HuH-7 (cell line): ENCODE results near the gene CALB2.
"Not testable (repeated sequence)": the region's sequence is repeated elsewhere in the genome, so short reads cannot be mapped to it uniquely, and the experiment has no call there.

ENCODE experiments used
- DNase-seq: peaks from one replicate; pipeline ENCODE4 v3.0.0; 2011; ENCODE audit warnings: low spot score

CALB2 gene

GRCh38 chr16:71352963-71353460 is 5.5 kb upstream of the CALB2 start:
- no peak for DNase-seq

GRCh38 chr16:71353736-71354135 is 4.8 kb upstream of the CALB2 start:
- DNase-seq: no peak

GRCh38 chr16:71354156-71354555 is 4.4 kb upstream of the CALB2 start:
- no peak for DNase-seq

GRCh38 chr16:71356051-71356740 is 2.3 kb upstream of the CALB2 start:
- DNase-seq: no peak

GRCh38 chr16:71356936-71357335 is 1.6 kb upstream of the CALB2 start:
- DNase-seq: not testable (repeated sequence)

- DNase-seq: peak; percentile 20
These were observed 842 bp upstream of the CALB2 start for GRCh38 chr16:71357681-71358080.

GRCh38 chr16:71359431-71359830 is 908 bp downstream of the CALB2 start:
- no peak for DNase-seq

GRCh38 chr16:71360378-71360777 is 1.9 kb downstream of the CALB2 start:
- no peak for DNase-seq

GRCh38 chr16:71364133-71364681 is 5.7 kb downstream of the CALB2 start:
- no peak for DNase-seq

- DNase-seq: no peak
These were observed 6.5 kb downstream of the CALB2 start for GRCh38 chr16:71365021-71365420.

- peak; percentile 84 for DNase-seq
These were observed 8.9 kb downstream of the CALB2 start for GRCh38 chr16:71367241-71367976.

GRCh38 chr16:71368958-71369357 is 10.4 kb downstream of the CALB2 start:
- no peak for DNase-seq

GRCh38 chr16:71369494-71369893 is 11.0 kb downstream of the CALB2 start:
- no peak for DNase-seq

GRCh38 chr16:71371237-71371636 is 12.7 kb downstream of the CALB2 start:
- no peak for DNase-seq

GRCh38 chr16:71373073-71373472 is 14.6 kb downstream of the CALB2 start:
- DNase-seq: no peak

- DNase-seq: no peak
These were observed 18.1 kb downstream of the CALB2 start for GRCh38 chr16:71376465-71377157.

GRCh38 chr16:71379711-71380110 is 21.2 kb downstream of the CALB2 start:
- no peak for DNase-seq

- DNase-seq: no peak
These were observed 22.3 kb downstream of the CALB2 start for GRCh38 chr16:71380831-71381230.

- DNase-seq: no peak
These were observed 24.7 kb downstream of the CALB2 start for GRCh38 chr16:71383054-71383773.

- no peak for DNase-seq
These were observed 25.7 kb downstream of the CALB2 start for GRCh38 chr16:71384073-71384724.
